ENCODE measurements around the gene TRIM54. TPM values are rescaled to one million over a fixed set of nuclear protein-coding genes. Genes with fewer than 3 reads are reported as not detected.

The TRIM54 gene
- total and polyA plus RNA-seq, 9 of the 15 experiments (the other 6 are each of a cell fraction or from before 2014, with no cell fraction given), result not detected

DNA sequence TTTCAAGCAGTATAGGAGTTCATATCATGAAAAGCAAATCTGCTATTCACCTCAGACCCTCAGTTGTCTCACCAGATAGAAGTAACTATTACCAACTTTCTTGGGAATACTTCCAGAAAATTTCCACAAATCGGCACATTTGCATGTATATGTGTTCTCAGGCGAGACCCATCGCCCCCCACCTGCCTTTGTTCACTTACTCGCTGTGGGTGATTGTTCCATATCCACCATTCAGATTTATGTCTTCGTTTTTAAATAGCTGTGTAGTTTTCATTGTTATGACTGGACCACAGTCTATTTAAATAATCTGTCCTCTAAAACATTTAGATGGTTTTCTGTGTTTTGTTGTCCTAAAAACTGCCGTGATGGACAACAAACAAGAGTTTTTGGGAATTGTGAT, 3.3 kb downstream of the TRIM54 start:
- peaks cover 6 to 12% of the 10 kb centered on the region in 2 experiments for H3K4me1 ChIP-seq (replicated peaks in 1 of 2; ENCODE audit: control insufficient read depth in 2 of 2, insufficient read depth in 2 of 2, low read length in 2 of 2)
- intact Hi-C loops (cut with micrococcal nuclease), result loop anchor here (10.0 kb wide), 1 partner anchor 441 kb away; the partner anchor contains the start of gene DPYSL5
- ATAC-seq (no peak), FAIRE-seq (no peak), DNase-seq (ENCODE audit: extremely low read depth in 1 of 4, low spot score in 3 of 4) (no peak)
- 19% methylated on average over 6 of the region's 6 CpGs for WGBS (ENCODE audit: insufficient coverage, low coverage, missing lambda C conversion rate)
- H3K27ac ChIP-seq (ENCODE audit: extremely low read depth, low read depth, low read length), result no peak overlapping the region
- CTCF ChIA-PET (ENCODE audit: low intra/inter-chr PET ratio), result interaction anchor here (0.6 kb wide), 1 partner anchor 9 kb away, joined by 4 read pairs; no protein-coding TSS in a partner anchor
- no peak overlapping the region for H3K4me3 ChIP-seq
- no TSS peak for BruUV-seq (replicated peaks)
- H3K36me3 ChIP-seq (ENCODE audit: control insufficient read depth, insufficient read depth, low read length), result no peaks in the 10 kb centered on the region
- no peak overlapping the region for H3K4me2 ChIP-seq (ENCODE audit: insufficient read depth, low read length)
- H3K9me3 ChIP-seq (replicated peaks; ENCODE audit: control insufficient read depth, insufficient read depth, low read depth, low read length), result no peaks in the 10 kb centered on the region
- H3K9me1 ChIP-seq (ENCODE audit: control insufficient read depth, insufficient read depth, low read length), result no peaks in the 10 kb centered on the region
- in situ Hi-C loops (cut with MboI), result loop anchor here (5.0 kb wide), 1 partner anchor 48 kb away; no protein-coding TSS in a partner anchor
- POLR2A ChIA-PET, result interaction anchor here (1.0 to 1.7 kb wide), 2 partner anchors 14 to 22 kb away, joined by 3 to 5 read pairs; no protein-coding TSS in a partner anchor
- no peak overlapping the region for H3K9ac ChIP-seq (ENCODE audit: insufficient read depth in 1 of 2, low read depth in 2 of 2, low read length in 2 of 2)
- no peaks in the 10 kb centered on the region for H3K79me2 ChIP-seq (ENCODE audit: control insufficient read depth, insufficient read depth, low read length)
- no peaks in the 10 kb centered on the region for H3K27me3 ChIP-seq (ENCODE audit: control insufficient read depth in 2 of 2, insufficient read depth in 2 of 2, low read length in 2 of 2)
- no peak overlapping the region for H2AFZ ChIP-seq (ENCODE audit: low read depth, low read length)
- H4K20me1 ChIP-seq (replicated peaks; ENCODE audit: control insufficient read depth, insufficient read depth, low read length), result no peaks in the 10 kb centered on the region
- TF ChIP-seq ZNF695 (CRISPR knock-in tag; IDR thresholded peaks at IDR 0.05) (no peak), ZNF354B (CRISPR knock-in tag; IDR thresholded peaks at IDR 0.05) (no peak), SFPQ (IDR thresholded peaks at IDR 0.05; ENCODE audit: low read depth, low read length) (no peak), TCF3 (CRISPR knock-in tag; IDR thresholded peaks at IDR 0.05) (no peak), PKNOX1 (IDR thresholded peaks at IDR 0.05) (no peak), PHF20 (IDR thresholded peaks at IDR 0.05; ENCODE audit: partially characterized antibody) (no peak), ZNF140 (CRISPR knock-in tag; IDR thresholded peaks at IDR 0.05) (no peak), EGR1 (conservative IDR thresholded peaks at IDR 0.05) (no peak), ZNF707 (CRISPR knock-in tag; conservative IDR thresholded peaks at IDR 0.05) (no peak), ZNF830 (CRISPR knock-in tag; IDR thresholded peaks at IDR 0.05) (no peak)
- TF ChIP-seq, protein P1, sequence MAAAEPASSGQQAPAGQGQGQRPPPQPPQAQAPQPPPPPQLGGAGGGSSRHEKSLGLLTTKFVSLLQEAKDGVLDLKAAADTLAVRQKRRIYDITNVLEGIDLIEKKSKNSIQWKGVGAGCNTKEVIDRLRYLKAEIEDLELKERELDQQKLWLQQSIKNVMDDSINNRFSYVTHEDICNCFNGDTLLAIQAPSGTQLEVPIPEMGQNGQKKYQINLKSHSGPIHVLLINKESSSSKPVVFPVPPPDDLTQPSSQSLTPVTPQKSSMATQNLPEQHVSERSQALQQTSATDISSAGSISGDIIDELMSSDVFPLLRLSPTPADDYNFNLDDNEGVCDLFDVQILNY (CRISPR knock-in tag; IDR thresholded peaks at IDR 0.05), result no peak
- TF ChIP-seq, protein P2, sequence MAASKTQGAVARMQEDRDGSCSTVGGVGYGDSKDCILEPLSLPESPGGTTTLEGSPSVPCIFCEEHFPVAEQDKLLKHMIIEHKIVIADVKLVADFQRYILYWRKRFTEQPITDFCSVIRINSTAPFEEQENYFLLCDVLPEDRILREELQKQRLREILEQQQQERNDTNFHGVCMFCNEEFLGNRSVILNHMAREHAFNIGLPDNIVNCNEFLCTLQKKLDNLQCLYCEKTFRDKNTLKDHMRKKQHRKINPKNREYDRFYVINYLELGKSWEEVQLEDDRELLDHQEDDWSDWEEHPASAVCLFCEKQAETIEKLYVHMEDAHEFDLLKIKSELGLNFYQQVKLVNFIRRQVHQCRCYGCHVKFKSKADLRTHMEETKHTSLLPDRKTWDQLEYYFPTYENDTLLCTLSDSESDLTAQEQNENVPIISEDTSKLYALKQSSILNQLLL (CRISPR knock-in tag; IDR thresholded peaks at IDR 0.05; ENCODE audit: borderline replicate concordance), result no peak
- TF ChIP-seq, protein P3, sequence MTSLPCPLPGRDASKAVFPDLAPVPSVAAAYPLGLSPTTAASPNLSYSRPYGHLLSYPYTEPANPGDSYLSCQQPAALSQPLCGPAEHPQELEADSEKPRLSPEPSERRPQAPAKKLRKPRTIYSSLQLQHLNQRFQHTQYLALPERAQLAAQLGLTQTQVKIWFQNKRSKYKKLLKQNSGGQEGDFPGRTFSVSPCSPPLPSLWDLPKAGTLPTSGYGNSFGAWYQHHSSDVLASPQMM (CRISPR knock-in tag; IDR thresholded peaks at IDR 0.05), result no peak
- TF ChIP-seq, protein P4, sequence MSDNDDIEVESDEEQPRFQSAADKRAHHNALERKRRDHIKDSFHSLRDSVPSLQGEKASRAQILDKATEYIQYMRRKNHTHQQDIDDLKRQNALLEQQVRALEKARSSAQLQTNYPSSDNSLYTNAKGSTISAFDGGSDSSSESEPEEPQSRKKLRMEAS (CRISPR knock-in tag; IDR thresholded peaks at IDR 0.05), result no peak
- TF ChIP-seq, protein P5, sequence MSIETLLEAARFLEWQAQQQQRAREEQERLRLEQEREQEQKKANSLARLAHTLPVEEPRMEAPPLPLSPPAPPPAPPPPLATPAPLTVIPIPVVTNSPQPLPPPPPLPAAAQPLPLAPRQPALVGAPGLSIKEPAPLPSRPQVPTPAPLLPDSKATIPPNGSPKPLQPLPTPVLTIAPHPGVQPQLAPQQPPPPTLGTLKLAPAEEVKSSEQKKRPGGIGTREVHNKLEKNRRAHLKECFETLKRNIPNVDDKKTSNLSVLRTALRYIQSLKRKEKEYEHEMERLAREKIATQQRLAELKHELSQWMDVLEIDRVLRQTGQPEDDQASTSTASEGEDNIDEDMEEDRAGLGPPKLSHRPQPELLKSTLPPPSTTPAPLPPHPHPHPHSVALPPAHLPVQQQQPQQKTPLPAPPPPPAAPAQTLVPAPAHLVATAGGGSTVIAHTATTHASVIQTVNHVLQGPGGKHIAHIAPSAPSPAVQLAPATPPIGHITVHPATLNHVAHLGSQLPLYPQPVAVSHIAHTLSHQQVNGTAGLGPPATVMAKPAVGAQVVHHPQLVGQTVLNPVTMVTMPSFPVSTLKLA (conservative IDR thresholded peaks at IDR 0.05), result no peak
